SK-N-SH treated with all-trans-retinoic acid at 6 μM for 48 hours (cell line): ENCODE data around the gene NCAM1.

Source experiments
- ATAC-seq: fragments of 200-7000 bp; cut with Tn5 transposase; 3 replicates; pipeline ENCODE4 v1.9.1; 2020; ENCODE audit warnings: mild to moderate bottlenecking, moderate library complexity
- ARNTL ChIP-seq: fragments of 450-650 bp; formaldehyde crosslinking; IDR thresholded peaks from 2 replicates; pipeline ENCODE4 v1.5.0; 2020; ENCODE audit warnings: low read depth, mild to moderate bottlenecking, moderate library complexity, borderline replicate concordance
- BACH2 ChIP-seq: fragments of 250-450 bp; sonication (Bioruptor Pico); IDR thresholded peaks from 2 replicates; pipeline ENCODE4 v1.9.0; 2021; ENCODE audit warnings: mild to moderate bottlenecking, borderline replicate concordance
- CSDC2 ChIP-seq: fragments of 250-450 bp; sonication (Bioruptor Pico); IDR thresholded peaks from 2 replicates; pipeline ENCODE4 v1.5.0; 2020; ENCODE audit warnings: mild to moderate bottlenecking, moderate library complexity
- GLIS3 ChIP-seq: fragments of 250-450 bp; sonication (Bioruptor Pico); IDR thresholded peaks from 2 replicates; pipeline ENCODE4 v1.5.0; 2020; ENCODE audit warnings: mild to moderate bottlenecking, moderate library complexity
- ISL1 ChIP-seq: fragments of 250-450 bp; sonication (Bioruptor Pico); IDR thresholded peaks from 2 replicates; pipeline ENCODE4 v2.1.2; 2022; ENCODE audit warnings: mild to moderate bottlenecking, moderate library complexity
- OSR1 ChIP-seq: fragments of 250-450 bp; sonication (Bioruptor Pico); IDR thresholded peaks from 2 replicates; pipeline ENCODE4 v1.8.0; 2022; ENCODE audit warnings: moderate library complexity, mild to moderate bottlenecking, inconsistent platforms
- PATZ1 ChIP-seq: fragments of 250-450 bp; sonication (Bioruptor Pico); IDR thresholded peaks from 2 replicates; pipeline ENCODE4 v1.8.0; 2020; ENCODE audit warnings: mild to moderate bottlenecking, moderate library complexity, borderline replicate concordance
- POU6F1 ChIP-seq: fragments of 250-450 bp; sonication (Bioruptor Pico); IDR thresholded peaks from 2 replicates; pipeline ENCODE4 v1.8.0; 2021; ENCODE audit warnings: low read depth, mild to moderate bottlenecking, moderate library complexity, borderline replicate concordance
- PPARA ChIP-seq: fragments of 250-450 bp; sonication (Bioruptor Pico); IDR thresholded peaks from 2 replicates; pipeline ENCODE4 v1.5.0; 2020; ENCODE audit warnings: mild to moderate bottlenecking, borderline replicate concordance
- TCF4 ChIP-seq: fragments of 250-450 bp; sonication (Bioruptor Pico); IDR thresholded peaks from 2 replicates; pipeline ENCODE4 v1.8.0; 2021; ENCODE audit warnings: mild to moderate bottlenecking, moderate library complexity, borderline replicate concordance
- TOX ChIP-seq: fragments of 250-450 bp; sonication (Bioruptor Pico); IDR thresholded peaks from 2 replicates; pipeline ENCODE4 v1.8.0; 2021; ENCODE audit warnings: mild to moderate bottlenecking, moderate library complexity, borderline replicate concordance
- ZC3H10 ChIP-seq: fragments of 250-450 bp; sonication (Bioruptor Pico); IDR thresholded peaks from 2 replicates; pipeline ENCODE4 v1.5.1; 2021; ENCODE audit warnings: mild to moderate bottlenecking, moderate library complexity
- ZFP3 ChIP-seq: fragments of 250-450 bp; sonication (Bioruptor Pico); IDR thresholded peaks from 2 replicates; pipeline ENCODE4 v1.5.0; 2020; ENCODE audit warnings: mild to moderate bottlenecking, moderate library complexity
- ZFP30 ChIP-seq: fragments of 450-650 bp; formaldehyde crosslinking; IDR thresholded peaks from 2 replicates; pipeline ENCODE4 v1.5.0; 2022; ENCODE audit warnings: mild to moderate bottlenecking, moderate library complexity
- ZNF565 ChIP-seq: fragments of 450-650 bp; formaldehyde crosslinking; conservative IDR thresholded peaks from 2 replicates; pipeline ENCODE4 v1.5.0; 2020; ENCODE audit warnings: low read depth, mild to moderate bottlenecking, moderate library complexity
- ZNF70 ChIP-seq: fragments of 450-650 bp; formaldehyde crosslinking; IDR thresholded peaks from 2 replicates; pipeline ENCODE4 v1.5.0; 2020; ENCODE audit warnings: mild to moderate bottlenecking, moderate library complexity
- ZNF8 ChIP-seq: fragments of 450-650 bp; formaldehyde crosslinking; IDR thresholded peaks from 2 replicates; pipeline ENCODE4 v1.5.0; 2020; ENCODE audit warnings: mild to moderate bottlenecking, moderate library complexity
- TF ChIP-seq, protein P1 (sequence below): fragments of 250-450 bp; sonication (Bioruptor Pico); IDR thresholded peaks from 2 replicates; pipeline ENCODE4 v1.5.1; 2021; ENCODE audit warnings: mild to moderate bottlenecking, moderate library complexity
- TF ChIP-seq, protein P2 (sequence below): fragments of 250-450 bp; sonication (Bioruptor Pico); IDR thresholded peaks from 2 replicates; pipeline ENCODE4 v1.5.1; 2020; ENCODE audit warnings: low read depth, mild to moderate bottlenecking, moderate library complexity

NCAM1 gene

GRCh38 chr11:113034576-113034975 is 73.4 kb downstream of the NCAM1 start:
- ATAC-seq = no peak
- TF ChIP-seq, protein P1, sequence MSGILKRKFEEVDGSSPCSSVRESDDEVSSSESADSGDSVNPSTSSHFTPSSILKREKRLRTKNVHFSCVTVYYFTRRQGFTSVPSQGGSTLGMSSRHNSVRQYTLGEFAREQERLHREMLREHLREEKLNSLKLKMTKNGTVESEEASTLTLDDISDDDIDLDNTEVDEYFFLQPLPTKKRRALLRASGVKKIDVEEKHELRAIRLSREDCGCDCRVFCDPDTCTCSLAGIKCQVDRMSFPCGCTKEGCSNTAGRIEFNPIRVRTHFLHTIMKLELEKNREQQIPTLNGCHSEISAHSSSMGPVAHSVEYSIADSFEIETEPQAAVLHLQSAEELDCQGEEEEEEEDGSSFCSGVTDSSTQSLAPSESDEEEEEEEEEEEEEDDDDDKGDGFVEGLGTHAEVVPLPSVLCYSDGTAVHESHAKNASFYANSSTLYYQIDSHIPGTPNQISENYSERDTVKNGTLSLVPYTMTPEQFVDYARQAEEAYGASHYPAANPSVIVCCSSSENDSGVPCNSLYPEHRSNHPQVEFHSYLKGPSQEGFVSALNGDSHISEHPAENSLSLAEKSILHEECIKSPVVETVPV = no peak
- no peak for TF ChIP-seq TCF4 (CRISPR knock-in tag)
- TF ChIP-seq BACH2 (CRISPR knock-in tag) = no peak
- no peak for TF ChIP-seq GLIS3
- TF ChIP-seq TOX (CRISPR knock-in tag) = no peak
- TF ChIP-seq ZFP3 (CRISPR knock-in tag) = no peak
- no peak for TF ChIP-seq ZFP30 (CRISPR knock-in tag)
- TF ChIP-seq ZNF70 (CRISPR knock-in tag) = no peak
- no peak for TF ChIP-seq ZNF565 (CRISPR knock-in tag)
- TF ChIP-seq POU6F1 (CRISPR knock-in tag) = no peak
- TF ChIP-seq OSR1 = no peak
- TF ChIP-seq, all 23 proteins: peak for 0

- no peak for TF ChIP-seq ZC3H10 (CRISPR knock-in tag)
- ATAC-seq = no peak
Measured at GRCh38 chr11:113035708-113036107, 74.5 kb downstream of the NCAM1 start.

DNA sequence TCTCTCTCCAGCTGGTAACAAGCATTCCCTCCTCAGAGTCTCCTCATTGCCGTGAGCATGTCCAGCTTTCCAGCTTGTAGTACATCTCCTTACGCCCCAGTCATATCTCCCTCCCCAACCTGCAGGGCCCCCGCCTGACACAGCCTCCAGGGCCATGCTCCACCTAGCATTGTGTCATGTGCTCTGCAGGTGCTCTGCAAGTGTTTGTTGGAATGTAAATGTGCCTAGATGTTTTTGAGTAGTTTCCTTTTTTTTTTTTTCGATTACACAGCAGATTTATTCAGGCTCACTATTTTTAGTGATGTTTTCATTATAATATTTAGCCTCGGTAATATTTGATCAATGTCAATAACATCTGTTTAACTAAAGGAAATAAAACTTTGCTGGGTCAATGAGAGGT is 82.5 kb downstream of the NCAM1 start:
- no peak for ATAC-seq
- no peak for TF ChIP-seq GLIS3
- no peak for TF ChIP-seq ISL1 (CRISPR knock-in tag)
- no peak for TF ChIP-seq PPARA
- TF ChIP-seq TCF4 (CRISPR knock-in tag) = no peak
- no peak for TF ChIP-seq ZFP30 (CRISPR knock-in tag)
- TF ChIP-seq POU6F1 (CRISPR knock-in tag) = no peak
- TF ChIP-seq, protein P1 = no peak
- no peak for TF ChIP-seq PATZ1 (CRISPR knock-in tag)
- TF ChIP-seq, all 23 proteins: peak for 0

- ATAC-seq = no peak
- no peak for TF ChIP-seq GLIS3
- no peak for TF ChIP-seq TCF4 (CRISPR knock-in tag)
- no peak for TF ChIP-seq ARNTL
- TF ChIP-seq, protein P1 = no peak
- no peak for TF ChIP-seq OSR1
- TF ChIP-seq, protein P2, sequence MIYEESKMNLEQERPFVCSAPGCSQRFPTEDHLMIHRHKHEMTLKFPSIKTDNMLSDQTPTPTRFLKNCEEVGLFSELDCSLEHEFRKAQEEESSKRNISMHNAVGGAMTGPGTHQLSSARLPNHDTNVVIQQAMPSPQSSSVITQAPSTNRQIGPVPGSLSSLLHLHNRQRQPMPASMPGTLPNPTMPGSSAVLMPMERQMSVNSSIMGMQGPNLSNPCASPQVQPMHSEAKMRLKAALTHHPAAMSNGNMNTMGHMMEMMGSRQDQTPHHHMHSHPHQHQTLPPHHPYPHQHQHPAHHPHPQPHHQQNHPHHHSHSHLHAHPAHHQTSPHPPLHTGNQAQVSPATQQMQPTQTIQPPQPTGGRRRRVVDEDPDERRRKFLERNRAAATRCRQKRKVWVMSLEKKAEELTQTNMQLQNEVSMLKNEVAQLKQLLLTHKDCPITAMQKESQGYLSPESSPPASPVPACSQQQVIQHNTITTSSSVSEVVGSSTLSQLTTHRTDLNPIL (CRISPR knock-in tag) = no peak
- no peak for TF ChIP-seq ZNF8 (CRISPR knock-in tag)
- TF ChIP-seq ZFP30 (CRISPR knock-in tag) = no peak
- no peak for TF ChIP-seq PATZ1 (CRISPR knock-in tag)
- TF ChIP-seq CSDC2 (CRISPR knock-in tag) = no peak
- no peak for TF ChIP-seq PPARA
Measured at GRCh38 chr11:113045146-113045545, 83.9 kb downstream of the NCAM1 start.
